Dedifferentiated amniotic fluid mesenchymal stem cell (primary cell): ENCODE results near the gene DUSP9.

Experiments used
- DNase-seq: peaks from one replicate; pipeline ENCODE4 v3.0.0-alpha.2; 2016; ENCODE audit errors: extremely low spot score

Gene DUSP9

GRCh38 chrX:153637121-153638040, 9.6 kb upstream of the DUSP9 start:
- no peak for DNase-seq

- no peak for DNase-seq
These were observed 9.0 kb upstream of the DUSP9 start for GRCh38 chrX:153638041-153638371.

- no peak for DNase-seq
These were observed 8.4 kb upstream of the DUSP9 start for GRCh38 chrX:153638436-153639176.

GRCh38 chrX:153639177-153640044, 7.6 kb upstream of the DUSP9 start:
- no peak for DNase-seq

GRCh38 chrX:153640045-153640686, 6.8 kb upstream of the DUSP9 start:
- DNase-seq = no peak

GRCh38 chrX:153640736-153641575, 6.0 kb upstream of the DUSP9 start:
- DNase-seq = no peak

GRCh38 chrX:153641627-153642026, 5.4 kb upstream of the DUSP9 start:
- no peak for DNase-seq

GRCh38 chrX:153642051-153642654, 4.8 kb upstream of the DUSP9 start:
- DNase-seq = no peak

GRCh38 chrX:153642655-153643430, 4.2 kb upstream of the DUSP9 start:
- no peak for DNase-seq

- DNase-seq = no peak
These were observed 3.3 kb upstream of the DUSP9 start for GRCh38 chrX:153643431-153644351.

- DNase-seq = no peak
These were observed 2.5 kb upstream of the DUSP9 start for GRCh38 chrX:153644356-153645125.

- no peak for DNase-seq
These were observed 1.9 kb upstream of the DUSP9 start for GRCh38 chrX:153645151-153645550.

GRCh38 chrX:153645921-153646488, 998 bp upstream of the DUSP9 start:
- DNase-seq = no peak

- no peak for DNase-seq
These were observed 706 bp downstream of the DUSP9 start for GRCh38 chrX:153647461-153648357.

GRCh38 chrX:153648358-153649177, 1.6 kb downstream of the DUSP9 start:
- no peak for DNase-seq
